ENCODE measurements around the gene WDR75.
"Not testable (repeated sequence)": the region's sequence is repeated elsewhere in the genome, so short reads cannot be mapped to it uniquely, and the experiment has no call there.

The WDR75 gene

GRCh38 chr2:189424961-189425360 lies 16.3 kb upstream of the WDR75 start:
- TF ChIP-seq CTCF (conservative IDR thresholded peaks at IDR 0.05) (no peak), ZFX (IDR thresholded peaks at IDR 0.05) (no peak)
- no peak overlapping the region for H3K27ac ChIP-seq

- no peak overlapping the region for H3K27ac ChIP-seq
- TF ChIP-seq ZFX (IDR thresholded peaks at IDR 0.05) = no peak
- no peak for TF ChIP-seq CTCF (conservative IDR thresholded peaks at IDR 0.05)
These were observed 15.6 kb upstream of the WDR75 start for GRCh38 chr2:189425676-189426075.

GRCh38 chr2:189426886-189427285 lies 14.4 kb upstream of the WDR75 start:
- H3K27ac ChIP-seq = no peak overlapping the region
- TF ChIP-seq CTCF (conservative IDR thresholded peaks at IDR 0.05) (no peak), ZFX (IDR thresholded peaks at IDR 0.05) (no peak)

- H3K27ac ChIP-seq = no peak overlapping the region
- TF ChIP-seq CTCF (conservative IDR thresholded peaks at IDR 0.05) (no peak), ZFX (IDR thresholded peaks at IDR 0.05) (no peak)
These were observed 13.4 kb upstream of the WDR75 start for GRCh38 chr2:189427872-189428271.

- not testable (repeated sequence) for H3K27ac ChIP-seq
These were observed 10.8 kb upstream of the WDR75 start for GRCh38 chr2:189430448-189430847.

GRCh38 chr2:189435803-189436202 lies 5.5 kb upstream of the WDR75 start:
- H3K27ac ChIP-seq = not testable (repeated sequence)

GRCh38 chr2:189437926-189438325 lies 3.3 kb upstream of the WDR75 start:
- TF ChIP-seq ZFX (IDR thresholded peaks at IDR 0.05) (no peak), CTCF (conservative IDR thresholded peaks at IDR 0.05) (no peak)
- H3K27ac ChIP-seq = no peak overlapping the region

- TF ChIP-seq ZFX (IDR thresholded peaks at IDR 0.05) = no peak
- no peak overlapping the region for H3K27ac ChIP-seq
These were observed 1.9 kb upstream of the WDR75 start for GRCh38 chr2:189439342-189439741.

GRCh38 chr2:189440644-189440946 lies 679 bp upstream of the WDR75 start:
- TF ChIP-seq ZFX (IDR thresholded peaks at IDR 0.05) (no peak), CTCF (conservative IDR thresholded peaks at IDR 0.05) (no peak)
- H3K27ac ChIP-seq = peak overlapping the region; percentile 81
